K562 (cell line): ENCODE results near the gene PIMREG. TPM values are rescaled to one million over a fixed set of nuclear protein-coding genes. Genes with fewer than 3 reads are reported as not detected.

Source experiments
- ATAC-seq: fragments of 200-7000 bp; cut with Tn5 transposase; 3 replicates; pipeline ENCODE4 v1.9.1; 2020; ENCODE audit warnings: moderate library complexity
- BruUV-seq: library from RNA; stranded (reverse); fragments of 400-500 nt; replicated peaks from 2 replicates; lab custom pipeline; 2021; lab: Mats Ljungman, UMichigan
- CTCF ChIA-PET: fragments of 300-600 bp; formaldehyde crosslinking; extraction: SDS; loops from one replicate; lab custom pipeline; 2021; ENCODE audit warnings: low intra/inter-chr PET ratio; lab: Yijun Ruan, JAX
- POLR2A ChIA-PET: fragments of 300-600, 350-650 bp; sonication (Branson Sonifier 250); formaldehyde crosslinking; extraction: SDS; loops from one replicate; lab custom pipeline; 2021; ENCODE audit warnings: antibody characterized with exemption, inconsistent platforms; lab: Yijun Ruan, JAX
- DNase-seq, 4 experiments: peaks; one replicate each; pipeline versions ENCODE4 v3.0.0 to v3.0.0-alpha.2; 2011 to 2018; ENCODE audit warnings: low spot score in 3 of 4, mixed read lengths in 3 of 4; ENCODE audit errors: extremely low read depth in 1 of 4
- FAIRE-seq: peaks from 2 replicates; lab custom pipeline; 2011; peaks lifted over from hg19 to GRCh38; lab: Jason Lieb, UNC
- H2AFZ ChIP-seq: 2 replicates; pipeline ENCODE4 v1.6.0; 2011; ENCODE audit warnings: low read depth, low read length, control low read depth, inconsistent platforms
- H3K27ac ChIP-seq: fragments of 200-600 bp; 3 replicates; pipeline ENCODE4 v1.8.0; 2011; ENCODE audit warnings: low read depth, mild to moderate bottlenecking, control low read depth, inconsistent platforms, low read length, moderate library complexity, mixed read lengths; ENCODE audit errors: extremely low read depth
- H3K27me3 ChIP-seq, 2 experiments: fragments of 300-600 bp in 1 of 2; 2 replicates in 1 of 2; 3 replicates in 1 of 2; pipeline versions ENCODE4 v1.6.0 to v1.8.0; 2011; ENCODE audit warnings: inconsistent platforms in 2 of 2, low read length in 2 of 2, mild to moderate bottlenecking in 1 of 2, mixed read lengths in 1 of 2, moderate library complexity in 1 of 2; ENCODE audit not compliant: control insufficient read depth in 2 of 2, insufficient read depth in 2 of 2
- H3K36me3 ChIP-seq: fragments of 300-600 bp; 3 replicates; pipeline ENCODE4 v1.8.0; 2011; ENCODE audit warnings: mild to moderate bottlenecking, low read length, inconsistent platforms; ENCODE audit not compliant: control insufficient read depth, insufficient read depth
- H3K4me1 ChIP-seq, 2 experiments: fragments of 200-600 bp in 1 of 2; replicated peaks in 1 of 2; 2 replicates in 1 of 2; 3 replicates in 1 of 2; pipeline versions ENCODE4 v1.5.1 to v1.8.0; 2011; ENCODE audit warnings: inconsistent platforms in 2 of 2, low read length in 2 of 2, mild to moderate bottlenecking in 1 of 2, mixed read lengths in 1 of 2, moderate library complexity in 1 of 2; ENCODE audit not compliant: control insufficient read depth in 2 of 2, insufficient read depth in 2 of 2
- H3K4me2 ChIP-seq: 2 replicates; pipeline ENCODE4 v1.6.1; 2011; ENCODE audit warnings: low read length, control low read depth, inconsistent platforms, mixed read lengths; ENCODE audit not compliant: insufficient read depth
- H3K4me3 ChIP-seq: fragments of 200-600 bp; sonication (generic), shearing (Covaris generic); 2 replicates; pipeline ENCODE4 v1.5.1; 2016; ENCODE audit warnings: control low read depth, inconsistent platforms
- H3K79me2 ChIP-seq: fragments of 200-600 bp; 3 replicates; pipeline ENCODE4 v1.8.0; 2011; ENCODE audit warnings: low read length, inconsistent platforms; ENCODE audit not compliant: control insufficient read depth, insufficient read depth
- H3K9ac ChIP-seq, 2 experiments: 2 replicates each; pipeline versions ENCODE4 v1.6.0 to v1.6.1; 2011; ENCODE audit warnings: low read depth in 2 of 2, low read length in 2 of 2, control low read depth in 1 of 2, inconsistent platforms in 1 of 2, mild to moderate bottlenecking in 1 of 2, mixed read lengths in 1 of 2; ENCODE audit not compliant: insufficient read depth in 1 of 2
- H3K9me1 ChIP-seq: one replicate; pipeline ENCODE4 v1.6.0; 2011; ENCODE audit warnings: inconsistent platforms, mild to moderate bottlenecking, low read length, moderate library complexity; ENCODE audit not compliant: control insufficient read depth, insufficient read depth
- H3K9me3 ChIP-seq: replicated peaks from 2 replicates; pipeline ENCODE4 v1.5.1; 2011; ENCODE audit warnings: low read depth, low read length, inconsistent platforms; ENCODE audit not compliant: control insufficient read depth, insufficient read depth
- H4K20me1 ChIP-seq: replicated peaks from 2 replicates; pipeline ENCODE4 v1.6.1; 2011; ENCODE audit warnings: low read length, inconsistent platforms, mixed read lengths; ENCODE audit not compliant: control insufficient read depth, insufficient read depth
- ESRRA ChIP-seq: fragments of 450-650 bp; IDR thresholded peaks from 2 replicates; pipeline ENCODE4 v1.6.1; 2014; ENCODE audit warnings: low read depth, mild to moderate bottlenecking, moderate library complexity, borderline replicate concordance
- NFIC ChIP-seq: fragments of 450-650 bp; IDR thresholded peaks from 2 replicates; pipeline ENCODE4 v1.6.1; 2017; ENCODE audit warnings: mild to moderate bottlenecking, inconsistent platforms
- NR2C1 ChIP-seq, 2 experiments: fragments of 450-650 bp; IDR thresholded peaks; 2 replicates each; pipeline ENCODE4 v1.6.1; 2017; ENCODE audit warnings: mild to moderate bottlenecking in 2 of 2, antibody characterized with exemption in 1 of 2, inconsistent platforms in 1 of 2, missing compliant biosample characterization in 1 of 2, missing genetic modification characterization in 1 of 2
- NR2C2 ChIP-seq, 2 experiments: fragments of 200-800 bp in 1 of 2; sonication (Bioruptor generic) in 1 of 2; sonication (generic) in 1 of 2; formaldehyde crosslinking in 1 of 2; IDR thresholded peaks; 2 replicates each; pipeline versions ENCODE4 v1.6.1 to v1.8.0; 2016 to 2022; ENCODE audit warnings: mild to moderate bottlenecking in 1 of 2, missing compliant biosample characterization in 1 of 2, missing genetic modification characterization in 1 of 2, missing genetic modification reagents in 1 of 2
- WGBS: fragments of 100-300 bp; shearing (Covaris generic); methylation state at CpG from one replicate; pipeline ENCODE4 v1.1.6; 2016; ENCODE audit warnings: low coverage, mixed read lengths; ENCODE audit not compliant: insufficient coverage; ENCODE audit errors: missing lambda C conversion rate; 5-methylcytosine and 5-hydroxymethylcytosine counted together
- in situ Hi-C: fragments of 300-500 bp; cut with MboI; formaldehyde crosslinking; loops from 4 replicates; pipeline ENCODE4 v1.15.0; 2018; ENCODE audit warnings: inconsistent platforms, mixed read lengths
- intact Hi-C: fragments of 100-400 bp; cut with micrococcal nuclease; formaldehyde crosslinking; loops from 2 replicates; pipeline ENCODE4 v1.14.2; 2022
- polyA plus RNA-seq, 8 experiments: library from polyadenylated mRNA; depleted of rRNA in 4 of 8; stranded (reverse) in 5 of 8; unstranded in 3 of 8; fragments of >200 nt; fragmentation: Nextera tagmentation in 2 of 8; fragmentation: Illumina TruSeq in 1 of 8; extraction: Ambion mirVana in 2 of 8; extraction: Trizol in 1 of 8; gene quantifications; 2 replicates each; pipeline versions ENCODE4 v1.2.1 to v1.2.3, GENCODE V29; 2011 to 2014; ENCODE audit warnings: inconsistent platforms in 1 of 8, missing spikeins in 1 of 8
- total RNA-seq, 7 experiments: library from RNA; depleted of rRNA in 6 of 7; stranded (reverse); fragments of >200 nt in 6 of 7; fragmentation: Illumina TruSeq in 2 of 7; extraction: Trizol in 2 of 7; gene quantifications; 2 replicates each; pipeline versions ENCODE4 v1.2.1 to v1.2.3, GENCODE V29; 2011 to 2021; ENCODE audit warnings: low replicate concordance in 1 of 7
- TF ChIP-seq, protein P1 (sequence below), 2 experiments: fragments of 450-650 bp; formaldehyde crosslinking in 1 of 2; IDR thresholded peaks; 2 replicates each; pipeline versions ENCODE4 v1.4.0 to v1.6.1; 2014 to 2020; ENCODE audit warnings: mild to moderate bottlenecking in 2 of 2, borderline replicate concordance in 1 of 2, low read depth in 1 of 2

The PIMREG gene
- total and polyA plus RNA-seq, 9 of the 15 experiments (the other 6 are each of a cell fraction or from before 2014, with no cell fraction given) = 1.1 to 16.7 (median 9.4) TPM

DNA sequence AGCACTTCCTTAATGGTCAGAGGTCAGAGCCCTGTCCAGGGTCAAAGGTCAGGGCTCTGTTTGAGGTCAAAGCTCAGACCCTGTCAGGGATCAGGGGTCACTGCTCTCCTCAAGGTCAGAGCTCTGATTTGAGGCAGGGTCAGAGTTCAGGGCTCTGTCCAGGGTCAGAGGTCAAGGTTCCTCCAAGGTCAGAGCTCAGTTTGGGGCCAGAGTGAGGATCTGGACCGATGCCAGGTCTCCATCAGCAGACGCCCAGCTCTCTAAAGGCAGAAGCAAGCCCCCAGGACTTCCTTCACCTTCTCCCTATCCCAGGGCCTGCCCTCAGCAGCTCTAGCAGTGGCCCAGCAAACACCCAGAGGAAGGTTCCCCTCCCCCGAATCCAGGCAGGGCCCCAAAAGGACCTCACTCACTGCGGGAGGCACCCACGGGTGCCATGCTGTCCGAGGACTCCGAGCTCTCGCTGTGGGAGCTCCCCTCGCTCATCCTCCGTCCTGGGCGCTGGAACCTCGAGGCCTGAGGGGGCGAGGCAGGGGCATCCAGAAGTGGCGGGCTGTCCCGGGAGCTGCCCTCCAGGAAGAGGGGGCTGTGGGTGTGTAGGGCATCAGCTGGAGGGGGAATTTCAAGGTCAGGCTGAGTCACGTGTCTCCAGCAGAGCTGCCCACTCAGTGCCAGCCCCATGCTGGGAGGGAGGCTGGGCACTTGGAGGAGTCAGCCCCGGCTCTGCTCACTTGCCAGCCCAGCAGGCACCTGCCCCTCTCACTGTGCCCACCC, 26.7 kb downstream of the PIMREG start:
- no TSS peak for BruUV-seq
- H4K20me1 ChIP-seq = 0 out of 2 replicates have a peak, but pooled peaks cover 4% of the 10 kb centered on the region
- TF ChIP-seq NR2C1 (IDR thresholded peaks at IDR 0.05) = peak; percentile 95
- TF ChIP-seq NR2C1 (tag; IDR thresholded peaks at IDR 0.05) = peak; percentile 98
- TF ChIP-seq, protein P1, sequence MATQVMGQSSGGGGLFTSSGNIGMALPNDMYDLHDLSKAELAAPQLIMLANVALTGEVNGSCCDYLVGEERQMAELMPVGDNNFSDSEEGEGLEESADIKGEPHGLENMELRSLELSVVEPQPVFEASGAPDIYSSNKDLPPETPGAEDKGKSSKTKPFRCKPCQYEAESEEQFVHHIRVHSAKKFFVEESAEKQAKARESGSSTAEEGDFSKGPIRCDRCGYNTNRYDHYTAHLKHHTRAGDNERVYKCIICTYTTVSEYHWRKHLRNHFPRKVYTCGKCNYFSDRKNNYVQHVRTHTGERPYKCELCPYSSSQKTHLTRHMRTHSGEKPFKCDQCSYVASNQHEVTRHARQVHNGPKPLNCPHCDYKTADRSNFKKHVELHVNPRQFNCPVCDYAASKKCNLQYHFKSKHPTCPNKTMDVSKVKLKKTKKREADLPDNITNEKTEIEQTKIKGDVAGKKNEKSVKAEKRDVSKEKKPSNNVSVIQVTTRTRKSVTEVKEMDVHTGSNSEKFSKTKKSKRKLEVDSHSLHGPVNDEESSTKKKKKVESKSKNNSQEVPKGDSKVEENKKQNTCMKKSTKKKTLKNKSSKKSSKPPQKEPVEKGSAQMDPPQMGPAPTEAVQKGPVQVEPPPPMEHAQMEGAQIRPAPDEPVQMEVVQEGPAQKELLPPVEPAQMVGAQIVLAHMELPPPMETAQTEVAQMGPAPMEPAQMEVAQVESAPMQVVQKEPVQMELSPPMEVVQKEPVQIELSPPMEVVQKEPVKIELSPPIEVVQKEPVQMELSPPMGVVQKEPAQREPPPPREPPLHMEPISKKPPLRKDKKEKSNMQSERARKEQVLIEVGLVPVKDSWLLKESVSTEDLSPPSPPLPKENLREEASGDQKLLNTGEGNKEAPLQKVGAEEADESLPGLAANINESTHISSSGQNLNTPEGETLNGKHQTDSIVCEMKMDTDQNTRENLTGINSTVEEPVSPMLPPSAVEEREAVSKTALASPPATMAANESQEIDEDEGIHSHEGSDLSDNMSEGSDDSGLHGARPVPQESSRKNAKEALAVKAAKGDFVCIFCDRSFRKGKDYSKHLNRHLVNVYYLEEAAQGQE (IDR thresholded peaks at IDR 0.05; ENCODE audit: borderline replicate concordance) = no peak
- TF ChIP-seq, protein P1 (CRISPR knock-in tag; IDR thresholded peaks at IDR 0.05; ENCODE audit: low read depth) = no peak
- peak; percentile 97 for TF ChIP-seq NR2C2 (CRISPR knock-in tag; IDR thresholded peaks at IDR 0.05)
- peak; percentile 95 for TF ChIP-seq NR2C2 (tag; IDR thresholded peaks at IDR 0.05)
- peak; percentile 77 for TF ChIP-seq NFIC
- peak; percentile 98 for TF ChIP-seq ESRRA
- peaks cover 0 to 11% of the 10 kb centered on the region in 2 experiments; a peak in 1 of 5 replicates for H3K4me1 ChIP-seq
- FAIRE-seq = no peak
- POLR2A ChIA-PET = interaction anchor here (0.9 to 1.0 kb wide), 2 partner anchors 22 to 37 kb away, joined by 3 read pairs; no protein-coding TSS in a partner anchor
- H3K9me1 ChIP-seq = no peaks in the 10 kb centered on the region
- peaks cover 0 to 4% of the 10 kb centered on the region in 2 experiments; a peak in 2 of 5 replicates for H3K27me3 ChIP-seq
- ATAC-seq = no peak
- H3K9me3 ChIP-seq = no peaks in the 10 kb centered on the region
- intact Hi-C loops (no loop called here), in situ Hi-C loops (loop anchor here (5.0 kb wide), 1 partner anchor 41 kb away; no protein-coding TSS in a partner anchor)
- no peak overlapping the region for H2AFZ ChIP-seq
- no peak overlapping the region for H3K27ac ChIP-seq
- no peaks in the 10 kb centered on the region for H3K79me2 ChIP-seq
- no peak overlapping the region for H3K4me2 ChIP-seq
- no peaks in the 10 kb centered on the region for H3K36me3 ChIP-seq
- DNase-seq = no peak
- CTCF ChIA-PET = no interaction called here
- H3K4me3 ChIP-seq = no peak overlapping the region
- 33% methylated on average over 1 of the region's 17 CpGs for WGBS
- no peak overlapping the region for H3K9ac ChIP-seq
